ENCODE results near the gene DNAJB1.

Gene DNAJB1

GRCh38 chr19:14497228-14497921 lies 20.8 kb downstream of the DNAJB1 start:
- in situ Hi-C loops (cut with MboI; ENCODE audit: low sequenced_read_pairs), result no loop called here

DNA sequence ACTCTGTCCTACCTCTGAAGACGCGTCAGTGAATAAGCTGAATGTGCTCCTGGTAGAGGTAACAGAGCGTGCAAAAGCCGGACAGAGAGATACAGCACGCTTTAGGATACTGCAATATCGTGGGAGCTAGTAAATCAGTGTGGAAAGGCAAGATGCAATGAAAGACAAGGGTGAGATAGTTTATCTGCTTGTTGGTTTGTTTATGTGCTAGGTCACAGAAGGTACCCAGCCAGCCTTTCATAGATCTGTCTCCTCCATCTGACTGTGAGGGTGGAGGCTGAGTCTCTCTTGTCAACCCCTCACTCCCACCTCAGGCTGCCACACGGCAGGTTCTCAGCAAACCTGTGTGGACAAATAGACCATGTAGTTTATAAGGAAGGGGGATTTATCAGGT lies 21.4 kb downstream of the DNAJB1 start:
- in situ Hi-C loops (cut with MboI; ENCODE audit: low sequenced_read_pairs), result no loop called here

DNA sequence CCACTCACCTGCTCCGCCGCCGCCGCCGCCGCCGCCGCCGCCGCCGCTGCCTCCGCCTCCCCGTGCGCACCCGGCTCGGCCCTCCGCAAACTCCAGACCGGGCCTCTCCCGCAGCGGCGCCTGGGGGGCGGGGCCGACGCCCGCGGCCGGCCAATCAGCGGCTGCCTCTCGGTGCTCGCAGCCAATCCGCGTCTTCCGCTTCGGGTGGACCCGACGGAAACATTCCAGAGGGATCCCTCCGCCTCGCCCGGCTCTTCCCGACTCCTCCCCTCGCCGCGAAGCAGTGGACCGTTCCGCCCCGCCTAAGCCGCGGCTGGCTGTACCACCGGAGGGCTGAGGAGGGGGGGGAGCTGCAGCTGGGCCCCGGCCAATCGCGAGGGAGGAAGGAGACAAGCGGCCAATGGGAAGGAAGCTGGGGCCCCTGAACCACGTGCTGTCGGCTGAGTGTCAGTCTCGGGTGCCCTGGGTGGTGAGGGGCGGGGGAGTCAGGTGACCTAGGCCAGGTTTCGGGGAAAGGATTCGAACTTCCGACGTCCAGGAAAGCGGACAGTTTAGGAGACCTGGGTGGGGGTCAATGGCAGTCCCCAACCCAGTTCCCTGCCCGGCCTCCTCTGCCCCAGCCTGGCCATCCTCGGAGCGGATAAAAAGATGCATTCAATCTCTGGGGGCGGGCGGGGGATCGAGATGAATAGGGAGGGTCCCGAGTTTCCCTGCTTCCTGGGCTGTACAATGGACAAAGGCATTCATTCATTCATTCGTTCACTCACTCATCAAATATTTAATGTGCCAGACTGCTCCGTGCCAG lies 22.0 kb downstream of the DNAJB1 start, which contains the start of gene GIPC1:
TSS of gene GIPC1 (minus strand) at position 99 of the 805 bp plus-strand sequence. CDS start 13,151 bp downstream, outside the sequence.
- in situ Hi-C loops (cut with MboI; ENCODE audit: low sequenced_read_pairs), result no loop called here

DNA sequence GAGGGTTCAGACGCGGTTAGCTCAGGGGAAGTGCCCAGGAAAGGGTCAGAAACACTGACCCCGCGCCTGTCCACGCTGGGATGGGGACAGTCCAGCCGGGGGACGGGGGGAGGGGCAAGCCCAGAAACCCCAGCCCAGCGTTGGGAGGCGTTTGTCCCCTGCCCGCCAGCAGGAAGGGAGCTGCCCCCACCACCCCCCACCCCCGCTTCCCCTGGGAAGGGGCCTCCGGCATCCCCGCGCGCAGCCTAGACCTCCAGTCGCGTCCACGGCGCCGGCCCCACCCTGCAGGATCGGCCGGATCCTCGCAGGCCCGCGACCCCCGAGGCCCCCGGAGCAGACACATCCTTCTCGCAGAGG lies 22.5 kb downstream of the DNAJB1 start:
- in situ Hi-C loops (cut with MboI; ENCODE audit: low sequenced_read_pairs), result no loop called here

DNA sequence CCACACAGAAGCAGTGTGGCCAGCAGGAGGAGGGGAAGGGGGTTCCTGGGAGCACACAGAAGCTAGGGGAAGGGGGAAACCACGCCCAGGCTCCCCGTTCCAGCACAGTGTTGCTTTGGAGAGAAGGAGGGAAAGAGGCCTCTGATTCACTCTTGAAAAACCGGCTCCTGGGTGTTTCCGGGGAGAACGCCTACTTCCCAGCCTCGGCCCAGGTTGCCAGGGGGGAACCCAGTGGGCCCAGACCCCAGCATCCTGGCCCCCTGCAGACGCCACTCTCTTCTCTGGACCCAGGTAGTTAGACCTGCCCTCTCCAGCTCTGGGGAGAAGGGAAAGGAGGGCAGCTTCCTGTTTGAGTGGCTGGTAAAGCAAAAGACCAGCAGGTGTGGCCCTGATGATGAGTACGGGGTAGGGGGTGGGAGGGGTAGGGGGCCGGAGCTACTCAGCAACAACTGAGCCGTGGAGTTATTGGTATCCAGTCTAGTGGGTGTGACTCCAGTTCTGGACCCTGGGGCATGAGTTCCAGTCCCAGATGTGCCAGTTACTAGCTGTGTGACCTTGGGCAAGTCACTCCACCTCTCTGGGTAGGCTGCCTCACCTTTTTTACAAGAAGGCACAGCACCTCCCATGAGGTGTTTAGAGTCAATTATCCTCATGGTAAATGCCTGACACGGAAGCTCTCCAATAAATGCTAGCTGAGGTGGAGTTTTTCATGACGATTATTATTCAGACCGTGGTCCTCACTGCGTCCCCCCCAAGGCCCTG lies 23.1 kb downstream of the DNAJB1 start:
- in situ Hi-C loops (cut with MboI; ENCODE audit: low sequenced_read_pairs), result no loop called here

DNA sequence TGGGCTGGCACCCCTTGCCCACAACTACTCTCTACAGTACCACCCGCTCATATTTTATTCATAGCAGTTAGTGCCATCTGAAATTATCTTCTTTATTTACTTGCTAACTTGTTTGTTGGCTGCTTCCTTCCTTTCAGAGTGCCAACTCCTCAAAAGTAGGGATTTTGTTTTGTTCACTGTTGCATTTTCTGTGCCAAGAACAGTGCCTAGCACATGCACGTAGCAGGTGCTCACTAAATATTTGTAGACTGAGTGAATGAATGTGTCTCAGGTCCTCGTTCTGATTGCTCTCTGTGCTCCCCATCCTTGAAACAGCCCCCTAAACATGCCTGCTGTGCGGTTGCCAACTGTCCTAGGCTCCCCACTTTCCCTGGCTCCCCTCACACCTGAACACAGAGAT lies 23.8 kb downstream of the DNAJB1 start:
- in situ Hi-C loops (cut with MboI; ENCODE audit: low sequenced_read_pairs), result no loop called here

GRCh38 chr19:14492756-14493337 lies 25.4 kb downstream of the DNAJB1 start:
- in situ Hi-C loops (cut with MboI; ENCODE audit: low sequenced_read_pairs), result no loop called here

GRCh38 chr19:14487370-14488125 lies 30.6 kb downstream of the DNAJB1 start:
- in situ Hi-C loops (cut with MboI; ENCODE audit: low sequenced_read_pairs), result loop anchor here (10.0 kb wide), 2 partner anchors 293 to 613 kb away; partner anchors contain the start of gene NANOS3

DNA sequence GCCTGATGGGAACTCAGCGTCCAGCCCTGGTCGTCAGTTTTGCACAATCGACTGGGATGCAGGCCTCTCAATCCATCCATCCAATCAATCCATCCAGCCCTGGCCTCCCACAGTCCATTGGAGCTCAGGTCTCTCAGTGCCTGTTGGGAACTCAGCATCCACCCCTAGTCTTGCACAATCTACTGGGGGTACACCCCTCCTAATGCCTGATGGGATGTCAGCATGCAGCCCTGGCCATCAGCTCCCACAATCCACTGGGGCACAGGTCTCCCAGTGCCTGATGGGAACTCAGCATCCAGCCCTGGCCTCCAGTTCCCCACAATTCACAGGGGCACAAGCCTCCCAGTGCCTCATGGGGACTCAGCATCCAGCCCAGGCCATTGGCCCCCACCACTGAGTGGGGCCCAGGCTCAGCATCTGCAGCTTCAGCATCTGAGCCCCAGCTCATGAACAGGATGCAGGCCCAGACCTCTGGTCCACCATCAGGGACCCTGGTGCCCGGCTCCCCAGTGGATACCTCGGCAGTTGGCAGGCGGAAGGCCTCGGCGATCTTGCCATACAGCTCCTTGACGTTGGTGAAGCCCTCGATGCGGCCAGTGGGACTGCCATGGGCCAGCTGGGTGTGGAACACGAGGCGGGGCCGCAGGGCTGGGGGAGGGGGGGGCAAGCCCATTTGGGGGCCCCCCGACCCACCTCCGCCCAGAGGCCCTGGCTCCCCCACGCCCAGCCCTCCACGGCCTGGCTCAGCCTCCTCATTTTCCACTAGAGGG lies 35.8 kb downstream of the DNAJB1 start:
- in situ Hi-C loops (cut with MboI; ENCODE audit: low sequenced_read_pairs), result loop anchor here (10.0 kb wide), 2 partner anchors 288 to 608 kb away; partner anchors contain the start of gene NANOS3

GRCh38 chr19:14480700-14481079 lies 37.5 kb downstream of the DNAJB1 start:
- in situ Hi-C loops (cut with MboI; ENCODE audit: low sequenced_read_pairs), result loop anchor here (10.0 kb wide), 2 partner anchors 286 to 606 kb away; partner anchors contain the start of gene NANOS3

DNA sequence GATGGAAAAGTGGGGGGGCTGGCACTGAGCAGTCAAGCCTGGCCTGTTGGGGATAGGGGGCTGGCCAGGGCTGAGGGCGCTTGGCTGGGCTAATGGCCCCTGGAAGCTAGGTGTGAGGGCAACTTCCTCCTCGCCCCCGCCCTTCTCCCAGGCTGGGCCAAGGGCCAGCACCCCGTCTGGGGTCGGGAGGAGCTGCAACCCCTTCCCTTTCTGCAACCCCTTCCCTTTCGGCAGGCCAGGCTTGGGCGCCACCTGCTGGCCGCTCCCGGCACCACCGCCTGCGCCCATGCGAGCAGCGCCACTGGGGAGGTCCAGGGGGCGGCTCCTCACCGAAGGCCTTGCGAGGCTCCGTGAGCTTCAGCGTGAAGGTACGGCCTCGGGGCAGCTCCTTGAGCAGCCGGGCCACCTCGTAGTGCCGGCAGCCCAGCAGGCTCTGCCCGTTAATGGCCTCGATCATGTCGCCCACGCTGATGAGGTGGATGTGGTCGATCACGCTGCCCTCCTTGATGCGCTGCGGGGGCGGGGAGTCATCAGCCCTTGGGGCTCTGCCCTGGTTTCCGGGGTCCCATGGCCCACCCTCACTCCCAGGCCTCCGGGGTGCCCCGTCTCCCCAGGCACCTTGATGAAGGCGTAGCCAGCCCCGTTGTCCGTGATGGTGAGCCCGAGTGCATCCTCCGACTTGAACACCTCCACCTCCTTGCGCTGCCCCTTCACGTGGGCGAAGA lies 38.1 kb downstream of the DNAJB1 start:
- in situ Hi-C loops (cut with MboI; ENCODE audit: low sequenced_read_pairs), result loop anchor here (10.0 kb wide), 2 partner anchors 285 to 605 kb away; partner anchors contain the start of gene NANOS3

GRCh38 chr19:14479309-14479974 lies 38.8 kb downstream of the DNAJB1 start:
- in situ Hi-C loops (cut with MboI; ENCODE audit: low sequenced_read_pairs), result no loop called here

GRCh38 chr19:14478113-14478545 lies 40.1 kb downstream of the DNAJB1 start:
- in situ Hi-C loops (cut with MboI; ENCODE audit: low sequenced_read_pairs), result no loop called here

DNA sequence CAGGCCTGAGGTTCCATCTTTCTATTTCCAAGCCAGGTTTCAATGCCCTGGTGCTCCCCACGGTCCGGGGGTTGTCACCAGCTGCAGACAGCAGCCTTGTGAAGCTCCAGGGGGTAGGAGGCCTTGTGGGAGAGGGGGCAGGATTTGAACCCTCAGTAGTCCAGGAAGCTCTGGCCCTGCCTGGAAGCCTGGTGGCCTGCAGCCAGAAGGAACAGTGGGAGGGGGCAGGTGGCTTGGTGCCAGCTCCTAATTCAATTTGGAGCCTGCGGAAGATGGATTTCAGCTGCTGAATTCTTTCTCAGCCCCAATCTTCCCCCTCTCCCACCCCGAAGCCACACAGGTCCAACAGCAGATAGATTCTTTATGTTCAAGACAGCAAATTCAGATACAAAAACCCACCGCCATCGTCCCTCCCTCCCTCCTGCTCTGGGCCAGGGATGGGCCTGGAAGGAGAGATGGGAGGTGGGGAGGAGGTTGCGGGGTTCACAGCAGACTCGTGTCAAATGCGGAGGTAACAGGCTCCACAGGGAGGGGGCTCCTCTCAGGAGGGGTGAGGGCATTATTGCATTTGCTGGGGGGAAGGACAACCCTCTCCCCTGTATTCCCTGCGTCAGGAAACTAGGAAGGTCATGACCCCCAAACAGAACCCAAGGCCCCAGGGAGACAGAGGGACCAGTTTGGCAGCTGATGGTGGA lies 40.6 kb downstream of the DNAJB1 start:
- in situ Hi-C loops (cut with MboI; ENCODE audit: low sequenced_read_pairs), result no loop called here

- in situ Hi-C loops (cut with MboI; ENCODE audit: low sequenced_read_pairs), result no loop called here
Measured at GRCh38 chr19:14476673-14477401, 41.4 kb downstream of the DNAJB1 start.

GRCh38 chr19:14476327-14476672 lies 41.9 kb downstream of the DNAJB1 start:
- in situ Hi-C loops (cut with MboI; ENCODE audit: low sequenced_read_pairs), result no loop called here
